ENCODE data around the gene EPN3.

EPN3 gene

GRCh38 chr17:50570032-50570431 is 37.5 kb downstream of the EPN3 start:
- H3K4me3 ChIP-seq (ENCODE audit: low read length), result no peak overlapping the region
- TF ChIP-seq ZNF274 (IDR thresholded peaks at IDR 0.05; ENCODE audit: low read depth, low read length), result no peak

DNA sequence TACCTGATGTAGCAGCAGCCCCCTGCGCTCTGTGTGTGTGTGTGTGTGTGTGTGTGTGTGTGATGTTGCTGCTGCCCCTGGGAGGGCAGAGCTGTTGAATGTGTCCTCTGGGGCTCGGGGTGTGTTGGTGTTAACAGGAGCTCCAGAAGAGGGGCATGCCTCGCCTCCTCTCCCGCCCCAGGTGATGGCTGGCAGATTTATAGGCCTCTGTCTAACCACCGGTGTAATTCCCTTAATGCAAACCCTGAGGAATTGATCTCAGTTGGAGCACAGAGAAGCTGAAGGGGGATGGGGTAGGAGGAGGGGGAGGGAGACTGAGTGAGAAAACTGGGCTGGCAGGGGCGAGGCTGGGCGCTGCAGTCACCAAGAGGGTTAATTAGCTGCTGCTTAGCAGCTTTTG is 38.0 kb downstream of the EPN3 start:
- TF ChIP-seq ZNF274 (IDR thresholded peaks at IDR 0.05; ENCODE audit: low read depth, low read length), result no peak
- H3K4me3 ChIP-seq (ENCODE audit: low read length), result no peak overlapping the region

DNA sequence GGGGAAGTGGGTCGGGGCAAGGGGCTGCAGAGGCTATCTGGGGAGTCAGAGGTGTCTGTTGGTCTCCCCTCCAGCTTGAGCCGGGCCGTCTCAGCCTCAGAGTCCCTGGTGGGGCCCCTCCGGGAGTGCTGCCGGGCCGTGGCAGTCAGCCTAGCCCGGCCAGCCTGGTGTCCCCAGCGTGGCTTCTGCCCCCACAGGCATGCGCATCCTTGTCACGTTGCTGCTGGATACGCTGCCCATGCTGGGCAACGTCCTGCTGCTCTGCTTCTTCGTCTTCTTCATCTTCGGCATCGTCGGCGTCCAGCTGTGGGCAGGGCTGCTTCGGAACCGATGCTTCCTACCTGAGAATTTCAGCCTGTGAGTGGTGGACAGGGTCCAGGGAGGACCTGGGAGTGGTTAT is 39.1 kb downstream of the EPN3 start:
- H3K4me3 ChIP-seq (ENCODE audit: low read length), result no peak overlapping the region
- TF ChIP-seq ZNF274 (IDR thresholded peaks at IDR 0.05; ENCODE audit: low read depth, low read length), result no peak

DNA sequence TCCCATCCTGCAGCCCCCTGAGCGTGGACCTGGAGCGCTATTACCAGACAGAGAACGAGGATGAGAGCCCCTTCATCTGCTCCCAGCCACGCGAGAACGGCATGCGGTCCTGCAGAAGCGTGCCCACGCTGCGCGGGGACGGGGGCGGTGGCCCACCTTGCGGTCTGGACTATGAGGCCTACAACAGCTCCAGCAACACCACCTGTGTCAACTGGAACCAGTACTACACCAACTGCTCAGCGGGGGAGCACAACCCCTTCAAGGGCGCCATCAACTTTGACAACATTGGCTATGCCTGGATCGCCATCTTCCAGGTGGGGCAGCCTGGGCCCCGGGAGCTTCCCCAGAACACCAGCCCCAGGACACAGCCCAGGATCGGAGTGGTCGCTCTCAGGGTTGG is 40.0 kb downstream of the EPN3 start:
- no peak overlapping the region for H3K4me3 ChIP-seq (ENCODE audit: low read length)
- no peak for TF ChIP-seq ZNF274 (IDR thresholded peaks at IDR 0.05; ENCODE audit: low read depth, low read length)

- H3K4me3 ChIP-seq (ENCODE audit: low read length), result no peak overlapping the region
- TF ChIP-seq ZNF274 (IDR thresholded peaks at IDR 0.05; ENCODE audit: low read depth, low read length), result no peak
Observed at GRCh38 chr17:50573866-50574611, 41.5 kb downstream of the EPN3 start.

DNA sequence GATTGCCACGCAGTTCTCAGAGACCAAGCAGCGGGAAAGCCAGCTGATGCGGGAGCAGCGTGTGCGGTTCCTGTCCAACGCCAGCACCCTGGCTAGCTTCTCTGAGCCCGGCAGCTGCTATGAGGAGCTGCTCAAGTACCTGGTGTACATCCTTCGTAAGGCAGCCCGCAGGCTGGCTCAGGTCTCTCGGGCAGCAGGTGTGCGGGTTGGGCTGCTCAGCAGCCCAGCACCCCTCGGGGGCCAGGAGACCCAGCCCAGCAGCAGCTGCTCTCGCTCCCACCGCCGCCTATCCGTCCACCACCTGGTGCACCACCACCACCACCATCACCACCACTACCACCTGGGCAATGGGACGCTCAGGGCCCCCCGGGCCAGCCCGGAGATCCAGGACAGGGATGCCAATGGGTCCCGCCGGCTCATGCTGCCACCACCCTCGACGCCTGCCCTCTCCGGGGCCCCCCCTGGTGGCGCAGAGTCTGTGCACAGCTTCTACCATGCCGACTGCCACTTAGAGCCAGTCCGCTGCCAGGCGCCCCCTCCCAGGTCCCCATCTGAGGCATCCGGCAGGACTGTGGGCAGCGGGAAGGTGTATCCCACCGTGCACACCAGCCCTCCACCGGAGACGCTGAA is 43.2 kb downstream of the EPN3 start:
- no peak overlapping the region for H3K4me3 ChIP-seq (ENCODE audit: low read length)
- no peak for TF ChIP-seq ZNF274 (IDR thresholded peaks at IDR 0.05; ENCODE audit: low read depth, low read length)

GRCh38 chr17:50576864-50577263 is 44.3 kb downstream of the EPN3 start:
- TF ChIP-seq ZNF274 (IDR thresholded peaks at IDR 0.05; ENCODE audit: low read depth, low read length), result no peak
- H3K4me3 ChIP-seq (ENCODE audit: low read length), result no peak overlapping the region

DNA sequence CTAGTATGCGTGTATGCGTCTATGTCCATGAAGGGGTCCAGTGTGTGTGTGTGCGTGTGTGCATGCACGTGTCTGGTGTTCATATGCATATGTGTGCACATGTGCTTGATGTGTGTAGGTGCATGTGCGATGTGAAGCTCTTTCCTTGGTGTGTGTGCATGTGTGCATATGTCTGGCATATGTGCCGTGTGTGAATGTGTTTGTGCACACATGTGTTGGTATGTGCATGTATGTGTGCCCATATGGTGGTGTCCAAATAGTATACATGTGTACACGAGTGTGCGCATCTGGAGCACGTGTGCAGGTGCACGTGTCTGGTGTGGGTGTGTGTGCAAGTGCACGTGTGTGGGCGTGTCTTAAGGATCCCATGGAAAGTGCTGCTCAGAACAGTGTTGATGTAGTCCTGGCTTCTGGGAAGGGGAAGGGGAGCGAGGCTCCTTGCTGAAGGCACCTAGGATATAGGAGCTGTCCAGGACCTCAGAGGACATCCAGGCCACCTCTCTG is 45.0 kb downstream of the EPN3 start:
- no peak for TF ChIP-seq ZNF274 (IDR thresholded peaks at IDR 0.05; ENCODE audit: low read depth, low read length)
- H3K4me3 ChIP-seq (ENCODE audit: low read length), result no peak overlapping the region

DNA sequence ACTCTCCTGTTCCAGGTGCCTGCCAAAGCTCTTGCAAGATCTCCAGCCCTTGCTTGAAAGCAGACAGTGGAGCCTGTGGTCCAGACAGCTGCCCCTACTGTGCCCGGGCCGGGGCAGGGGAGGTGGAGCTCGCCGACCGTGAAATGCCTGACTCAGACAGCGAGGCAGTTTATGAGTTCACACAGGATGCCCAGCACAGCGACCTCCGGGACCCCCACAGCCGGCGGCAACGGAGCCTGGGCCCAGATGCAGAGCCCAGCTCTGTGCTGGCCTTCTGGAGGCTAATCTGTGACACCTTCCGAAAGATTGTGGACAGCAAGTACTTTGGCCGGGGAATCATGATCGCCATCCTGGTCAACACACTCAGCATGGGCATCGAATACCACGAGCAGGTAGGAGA is 45.6 kb downstream of the EPN3 start:
- TF ChIP-seq ZNF274 (IDR thresholded peaks at IDR 0.05; ENCODE audit: low read depth, low read length), result no peak
- no peak overlapping the region for H3K4me3 ChIP-seq (ENCODE audit: low read length)

- no peak for TF ChIP-seq ZNF274 (IDR thresholded peaks at IDR 0.05; ENCODE audit: low read depth, low read length)
- no peak overlapping the region for H3K4me3 ChIP-seq (ENCODE audit: low read length)
Observed at GRCh38 chr17:50579399-50579798, 46.9 kb downstream of the EPN3 start.

DNA sequence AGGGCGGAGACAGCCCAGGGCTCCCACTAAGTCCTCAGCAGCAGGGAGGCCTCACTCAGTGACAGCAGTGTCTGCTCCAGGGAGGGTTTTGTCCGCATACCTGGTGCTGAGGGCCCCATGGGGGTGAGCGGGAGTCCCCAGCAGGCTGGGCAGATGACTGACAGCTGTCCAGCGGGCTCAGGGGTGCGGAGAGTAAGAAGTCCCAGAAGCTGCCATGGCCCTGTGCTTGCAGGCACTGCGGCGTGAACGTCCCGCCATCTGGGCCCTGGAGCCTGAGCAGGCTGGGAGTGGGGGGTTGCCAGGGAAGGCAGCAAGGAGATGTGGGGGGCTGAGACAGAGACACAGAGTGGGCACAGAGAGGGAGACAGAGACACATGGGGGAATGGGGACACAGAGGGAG is 48.1 kb downstream of the EPN3 start:
- no peak for TF ChIP-seq ZNF274 (IDR thresholded peaks at IDR 0.05; ENCODE audit: low read depth, low read length)
- no peak overlapping the region for H3K4me3 ChIP-seq (ENCODE audit: low read length)

DNA sequence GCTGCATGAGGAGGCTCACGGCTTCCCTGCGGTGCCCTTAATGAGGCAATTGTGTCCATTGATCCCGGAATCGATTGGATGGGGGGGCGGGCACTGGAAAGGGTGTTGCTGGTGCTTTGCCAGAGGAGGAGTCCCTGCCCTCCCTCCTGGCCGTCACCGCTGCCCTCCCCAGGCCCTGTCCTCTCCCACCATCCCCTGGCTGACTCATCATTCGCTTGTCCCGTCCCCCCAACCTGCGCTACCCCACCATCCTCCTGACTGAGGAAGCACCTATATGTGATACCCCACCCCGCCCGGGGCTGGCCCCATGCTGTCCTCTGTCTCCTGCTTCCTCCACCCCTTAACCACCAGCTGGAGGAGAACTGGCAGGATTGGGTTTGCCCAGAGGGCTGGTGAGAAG is 48.8 kb downstream of the EPN3 start:
- no peak for TF ChIP-seq ZNF274 (IDR thresholded peaks at IDR 0.05; ENCODE audit: low read depth, low read length)
- no peak overlapping the region for H3K4me3 ChIP-seq (ENCODE audit: low read length)

- no peak for TF ChIP-seq ZNF274 (IDR thresholded peaks at IDR 0.05; ENCODE audit: low read depth, low read length)
- no peak overlapping the region for H3K4me3 ChIP-seq (ENCODE audit: low read length)
Observed at GRCh38 chr17:50582741-50583140, 50.2 kb downstream of the EPN3 start.

DNA sequence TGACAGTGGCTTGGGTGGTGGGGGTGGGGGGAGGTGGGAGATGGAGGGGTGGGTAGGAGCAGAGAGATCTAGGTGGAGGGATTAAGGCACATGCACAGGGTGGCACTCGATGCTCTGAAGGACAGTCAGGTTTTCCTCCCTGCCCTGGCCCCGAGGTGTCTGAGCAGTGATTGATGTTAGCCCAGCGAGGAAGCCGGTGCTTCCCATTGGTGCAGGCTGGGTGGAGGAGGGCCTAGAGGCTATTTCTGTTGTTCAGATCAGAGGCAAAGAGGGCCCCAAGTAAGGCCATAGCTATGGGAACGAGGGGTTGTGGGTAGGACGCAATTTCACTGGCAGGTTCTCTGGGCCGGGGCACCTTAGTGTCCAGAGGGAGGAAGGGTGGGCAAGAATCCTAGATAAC is 51.1 kb downstream of the EPN3 start:
- H3K4me3 ChIP-seq (ENCODE audit: low read length), result no peak overlapping the region
- no peak for TF ChIP-seq ZNF274 (IDR thresholded peaks at IDR 0.05; ENCODE audit: low read depth, low read length)

DNA sequence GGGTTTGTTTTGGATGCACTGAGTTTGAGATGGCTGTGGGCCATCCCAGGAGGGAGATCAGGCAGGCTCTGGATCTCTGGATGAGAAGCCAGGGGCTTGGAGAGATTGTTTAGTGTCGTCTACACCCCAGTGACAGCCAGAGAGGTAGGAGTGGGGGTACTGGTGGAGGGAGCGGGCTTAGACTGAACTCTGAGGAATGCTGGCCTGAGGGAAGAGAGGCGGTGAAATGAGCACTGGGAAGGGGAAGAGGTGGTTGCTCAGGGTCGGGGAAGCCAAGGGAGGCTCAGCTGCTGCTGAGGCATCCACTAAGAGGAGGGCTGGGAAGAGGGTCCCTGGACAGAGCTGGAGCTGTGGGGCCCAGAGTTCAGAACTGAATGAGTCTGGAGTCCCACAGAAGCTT is 51.6 kb downstream of the EPN3 start:
- TF ChIP-seq ZNF274 (IDR thresholded peaks at IDR 0.05; ENCODE audit: low read depth, low read length), result no peak
- no peak overlapping the region for H3K4me3 ChIP-seq (ENCODE audit: low read length)
